HG02759 (cell line): ENCODE results near the gene SORL1.
A peak's percentile ranks its signal among the peaks of the same experiment; 100 is the strongest.

Experiments
- ATAC-seq: cut with Tn5 transposase; IDR thresholded peaks from one replicate; pipeline ENCODE4 v1.9.1; 2021; ENCODE audit warnings: mild to moderate bottlenecking, moderate library complexity; ENCODE audit not compliant: unreplicated experiment

Gene SORL1

DNA sequence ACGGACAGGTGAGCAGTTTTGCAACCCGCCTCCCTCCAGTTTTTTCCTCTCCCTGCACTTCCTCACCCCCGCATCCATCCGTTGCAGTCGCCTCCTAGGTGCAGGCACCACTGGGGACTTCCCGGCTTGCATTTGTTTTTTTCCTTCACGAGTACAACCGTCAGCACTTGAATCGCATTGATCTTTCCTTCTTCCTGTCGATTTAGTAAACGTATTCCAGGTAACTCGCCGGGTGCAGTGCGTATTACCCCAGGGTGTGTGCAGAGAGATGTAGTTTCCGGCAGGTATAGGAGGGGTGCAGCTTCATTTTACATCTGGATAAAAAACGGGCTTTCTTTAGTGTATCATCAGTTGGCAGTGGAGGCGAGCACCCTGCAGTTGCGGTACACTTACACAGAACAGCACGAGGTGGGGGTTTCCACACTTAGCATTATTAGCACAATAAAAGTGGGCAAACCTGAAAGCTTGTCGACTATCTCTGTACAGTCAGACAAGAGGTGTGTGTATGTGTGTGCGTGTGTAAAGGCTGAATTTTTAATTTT is 566 bp downstream of the SORL1 start, which contains the start of gene SORL1-AS1:
TSS of gene SORL1-AS1 (minus strand) at position 359 of the 542 bp plus-strand sequence.
- ATAC-seq, result peak; percentile 23

DNA sequence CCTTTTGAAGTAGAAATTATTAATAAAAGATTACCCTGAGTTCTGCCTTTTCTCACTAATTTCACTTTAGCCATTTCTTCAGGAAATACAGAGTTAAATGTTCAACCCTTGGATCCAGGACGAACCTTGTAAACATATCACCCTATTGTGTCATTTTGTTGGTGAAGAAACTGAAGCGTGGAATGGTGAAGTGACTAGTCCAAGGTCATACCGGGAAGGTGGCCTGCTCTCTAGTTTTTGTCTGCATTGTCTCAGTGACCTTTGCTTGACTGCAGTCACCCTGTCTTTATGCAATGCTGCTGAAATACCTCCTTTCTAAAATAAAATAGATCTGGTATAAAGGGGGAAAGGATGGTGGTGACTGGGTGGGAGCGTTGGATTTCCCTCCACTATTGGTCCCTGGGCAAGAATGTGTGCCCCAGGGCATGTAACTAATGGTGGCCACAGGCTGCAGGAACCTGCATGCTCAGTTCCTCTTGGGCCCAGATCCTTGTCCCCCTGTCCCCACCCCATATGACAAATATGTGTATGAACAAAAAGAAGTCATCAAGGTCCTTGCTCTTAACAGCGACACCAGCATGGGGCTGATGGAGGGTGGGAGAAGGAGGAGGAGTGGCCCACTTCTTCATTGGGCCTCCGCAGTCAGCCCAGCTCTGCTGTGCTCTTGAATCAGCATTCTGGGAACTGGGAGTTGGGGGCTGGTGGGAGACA is 1.6 kb downstream of the SORL1 start:
- ATAC-seq, result no peak

DNA sequence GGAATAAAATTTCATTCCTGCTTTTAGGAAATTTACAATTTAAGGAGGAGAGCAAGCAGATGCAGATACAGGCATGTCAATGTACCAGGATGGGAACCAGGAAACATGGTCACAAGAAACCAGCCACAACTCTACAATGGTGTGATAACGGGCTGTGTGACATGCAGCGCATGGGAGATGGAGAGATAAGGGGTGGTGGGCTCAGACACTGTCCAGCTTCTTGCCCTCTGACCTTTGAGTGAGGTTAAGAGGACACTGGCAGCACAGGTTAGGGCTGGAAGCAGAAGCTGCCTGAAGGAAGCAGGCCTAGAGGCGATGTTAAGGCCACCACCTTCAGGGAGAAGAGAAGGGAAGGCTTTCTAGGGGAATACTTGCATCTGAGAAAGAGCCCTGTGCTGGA is 3.0 kb downstream of the SORL1 start:
- ATAC-seq, result no peak

DNA sequence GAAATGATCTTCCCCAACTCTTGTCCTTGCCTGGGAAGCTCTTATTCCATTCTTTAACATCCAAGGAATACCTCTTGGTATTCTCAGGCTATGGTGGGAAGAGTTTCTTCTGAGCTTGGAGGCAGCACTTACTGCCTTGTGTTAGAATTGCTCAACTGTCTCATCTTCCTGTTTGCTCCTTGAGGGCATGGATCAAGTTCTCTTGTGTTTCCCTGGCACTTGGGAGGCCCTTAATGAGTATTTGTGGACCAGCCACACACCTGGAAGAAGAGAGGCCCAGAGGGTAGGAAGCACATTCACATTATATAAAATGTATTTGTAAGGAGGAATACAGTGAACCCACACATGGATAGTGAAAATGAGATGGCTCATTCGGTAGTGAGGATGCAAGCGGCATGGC is 4.0 kb downstream of the SORL1 start:
- no peak for ATAC-seq

DNA sequence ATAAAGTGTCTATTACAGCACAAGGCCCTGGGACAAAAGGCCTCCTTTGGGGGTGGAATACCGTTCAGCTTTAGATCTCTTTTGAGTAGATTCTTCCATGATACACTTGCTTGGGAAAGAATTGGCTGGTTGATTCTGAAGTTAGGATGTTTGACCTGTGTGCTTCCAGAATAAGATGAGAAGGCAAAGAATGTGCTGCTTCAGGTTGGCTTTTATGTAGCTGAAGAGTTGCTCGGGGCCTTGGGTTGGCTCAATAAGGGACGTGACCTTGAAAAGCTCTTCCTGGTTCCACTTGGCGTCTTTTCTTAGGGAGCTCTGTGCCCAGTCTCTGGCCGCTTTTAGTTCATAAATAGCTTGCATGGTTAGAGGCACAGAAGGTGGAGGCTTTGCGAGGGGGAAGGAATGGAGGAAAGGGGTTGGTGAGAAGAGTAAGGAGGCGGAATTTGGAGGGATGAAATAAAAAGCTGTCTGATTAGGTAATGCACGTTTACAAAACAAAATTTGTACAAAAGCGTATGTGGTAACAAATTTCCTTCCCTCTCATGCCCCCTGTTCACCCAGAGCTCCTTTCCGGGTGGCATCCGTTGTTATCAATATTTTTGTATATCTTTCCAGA is 4.8 kb downstream of the SORL1 start:
- no peak for ATAC-seq

DNA sequence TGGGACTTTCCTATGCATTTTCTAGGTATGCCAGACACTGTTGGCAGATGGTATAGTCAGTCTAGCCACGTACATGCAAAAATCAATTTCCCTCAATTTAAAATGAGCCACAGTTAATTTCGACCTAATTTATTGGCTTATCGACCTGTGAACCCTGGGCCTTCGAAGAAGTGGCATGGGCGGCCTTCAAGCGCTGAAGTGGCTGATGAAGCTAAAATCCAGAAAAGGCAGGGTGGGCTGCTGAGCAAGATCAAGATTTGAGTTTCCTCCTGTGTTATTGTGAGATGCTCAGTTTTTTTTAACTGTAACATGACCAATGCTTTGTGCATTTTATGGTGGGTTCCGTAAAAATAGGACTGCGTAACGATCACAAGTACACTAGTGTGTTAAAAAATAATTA is 6.4 kb downstream of the SORL1 start:
- no peak for ATAC-seq

DNA sequence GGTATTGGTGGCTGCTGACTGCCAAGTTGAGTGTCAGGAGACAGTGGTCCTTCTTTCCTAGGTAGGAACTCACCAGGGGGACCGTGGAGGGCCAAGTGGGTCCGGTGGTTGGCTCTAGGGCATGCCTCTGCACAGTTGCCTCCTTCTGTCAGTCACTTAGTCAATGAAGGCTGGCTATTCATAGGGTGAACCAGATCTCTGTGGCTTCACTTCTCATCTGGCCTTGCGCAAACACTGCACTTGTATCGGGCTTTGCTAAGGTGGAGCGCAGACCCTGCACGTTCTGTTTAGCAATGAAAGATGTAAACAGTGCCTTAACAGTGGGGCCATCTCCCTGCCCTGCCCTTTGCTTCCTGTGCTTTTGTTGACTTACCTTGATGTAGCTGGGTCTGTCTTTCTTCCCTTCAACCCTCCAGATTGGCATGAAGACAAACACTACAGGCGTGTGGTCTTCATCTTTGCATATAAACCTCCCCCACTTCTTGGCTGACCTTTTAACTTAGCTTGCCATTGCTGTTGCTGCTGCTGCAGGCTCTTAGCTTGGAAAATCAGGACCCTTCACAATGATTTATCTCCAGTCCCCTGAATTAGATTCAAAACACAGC is 7.4 kb downstream of the SORL1 start:
- ATAC-seq, result no peak

DNA sequence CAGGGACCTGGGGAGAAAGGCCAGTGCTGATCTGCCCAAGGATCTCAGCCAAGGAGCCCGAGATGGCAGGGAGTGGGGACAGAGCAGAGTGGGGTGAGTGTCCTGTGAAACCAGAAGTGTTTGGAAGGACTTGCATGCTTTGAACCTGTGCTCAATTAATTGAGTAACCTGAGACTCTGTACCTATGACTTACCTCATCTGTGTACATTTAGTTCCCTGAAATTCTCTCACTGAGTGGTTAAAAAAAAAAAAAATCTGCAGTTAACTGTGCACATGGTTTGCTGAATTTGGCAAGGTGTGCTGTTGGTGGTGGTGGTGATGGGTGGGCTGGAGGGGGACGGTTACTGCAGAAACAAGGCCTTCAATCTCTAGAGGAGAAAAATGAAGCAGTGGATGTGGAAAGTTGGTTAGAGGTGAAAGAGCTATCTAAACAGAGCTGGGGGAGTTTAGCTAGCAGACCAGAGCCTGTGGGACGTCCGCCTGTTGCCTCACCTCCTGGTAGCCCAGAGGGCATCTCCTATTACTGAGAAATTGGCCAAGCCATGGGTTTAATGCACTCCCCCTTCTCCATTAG is 8.9 kb downstream of the SORL1 start:
- ATAC-seq, result no peak

DNA sequence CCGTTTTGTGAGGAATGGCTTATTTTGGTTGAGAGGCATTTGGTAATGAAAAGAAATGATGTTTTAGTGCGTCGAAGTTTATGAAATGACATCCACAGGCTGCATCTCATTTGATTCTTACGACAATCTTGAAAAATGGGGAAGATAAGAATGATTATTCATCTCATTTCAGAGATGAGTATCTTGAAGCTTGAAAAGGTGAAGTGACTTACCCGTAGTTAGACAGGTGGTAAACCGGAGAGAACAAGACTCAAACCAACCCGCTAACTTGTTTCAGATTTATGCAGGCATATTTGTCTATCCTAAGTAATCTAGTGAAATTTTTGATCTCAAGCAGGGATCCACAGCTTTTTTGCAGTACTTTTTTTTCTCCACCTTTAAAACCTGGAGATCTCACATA is 9.7 kb downstream of the SORL1 start:
- no peak for ATAC-seq

DNA sequence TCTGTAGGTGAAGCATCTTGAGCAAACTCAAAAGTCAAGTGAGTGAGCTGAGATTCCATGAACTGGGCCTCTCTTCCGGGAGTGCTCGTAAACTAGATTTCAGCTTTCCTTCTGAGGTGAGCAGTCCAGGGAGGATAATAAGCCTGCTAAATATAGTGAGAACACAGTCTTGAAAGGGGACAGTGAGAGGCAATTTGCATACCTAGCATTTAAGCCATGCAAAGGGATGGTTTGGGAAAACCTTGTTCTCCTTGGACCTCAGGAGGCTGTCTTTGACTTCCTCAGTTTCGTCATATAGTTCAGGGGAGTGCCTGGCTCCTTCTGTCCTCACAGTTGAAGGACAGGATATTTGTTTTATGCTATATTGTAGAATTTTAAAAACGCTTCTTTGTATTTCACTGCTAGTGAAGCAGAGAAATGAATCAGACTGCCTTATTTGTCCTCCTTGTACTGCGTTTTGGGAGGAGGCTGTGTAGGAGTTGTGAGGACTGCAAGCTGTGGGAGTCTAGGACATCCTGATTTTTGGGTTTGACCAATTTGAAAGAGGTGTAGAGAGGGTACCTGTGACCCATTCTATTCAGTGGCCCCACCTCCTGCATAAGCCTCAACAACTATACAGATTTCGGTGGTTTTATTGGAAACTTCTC is 11.7 kb downstream of the SORL1 start:
- ATAC-seq, result no peak

DNA sequence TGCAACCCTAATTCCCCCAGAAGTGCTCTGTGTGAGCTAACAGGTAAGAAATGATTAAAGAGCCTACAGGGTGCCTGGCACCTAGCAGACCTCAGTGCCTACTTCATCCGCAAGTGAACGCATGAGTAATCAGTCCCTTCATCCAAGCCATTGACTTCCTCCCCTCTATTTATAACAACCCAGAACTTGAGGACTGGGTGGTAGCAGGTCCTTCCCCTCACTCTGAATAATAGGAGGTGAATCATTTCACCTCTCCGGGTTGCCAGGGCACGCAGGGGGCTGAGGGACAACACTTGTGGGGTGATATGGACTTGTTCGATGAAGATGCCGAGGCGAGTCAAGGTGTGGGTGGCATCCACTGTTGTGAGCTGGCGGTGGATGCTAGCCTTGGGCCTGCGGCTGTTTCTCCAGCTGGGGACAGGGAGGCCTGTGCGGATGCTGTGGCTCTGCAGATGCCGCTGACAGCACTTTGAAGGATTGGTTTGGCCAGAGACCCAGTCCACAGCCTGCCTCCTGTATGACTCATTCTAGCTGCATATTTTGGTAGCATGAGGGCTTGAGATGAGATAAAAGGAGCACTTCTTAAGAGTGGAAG is 12.3 kb downstream of the SORL1 start:
- ATAC-seq, result peak; percentile 37

DNA sequence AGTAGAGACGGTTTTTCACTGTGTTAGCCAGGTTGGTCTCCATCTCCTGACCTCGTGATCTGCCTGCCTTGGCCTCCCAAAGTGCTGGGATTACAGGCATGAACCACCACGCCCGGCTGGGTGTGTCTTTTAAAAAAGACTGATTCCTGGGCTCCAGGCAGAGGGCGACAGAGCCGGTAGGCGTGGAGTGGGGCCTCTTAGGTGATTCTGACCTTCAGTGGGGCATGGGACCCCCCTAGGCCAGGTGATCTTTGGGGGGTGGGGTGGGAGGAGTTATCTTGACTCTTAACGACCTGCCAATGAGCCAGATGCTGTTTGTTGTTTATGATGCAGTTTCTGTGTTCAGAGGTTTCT is 13.6 kb downstream of the SORL1 start:
- ATAC-seq, result no peak

DNA sequence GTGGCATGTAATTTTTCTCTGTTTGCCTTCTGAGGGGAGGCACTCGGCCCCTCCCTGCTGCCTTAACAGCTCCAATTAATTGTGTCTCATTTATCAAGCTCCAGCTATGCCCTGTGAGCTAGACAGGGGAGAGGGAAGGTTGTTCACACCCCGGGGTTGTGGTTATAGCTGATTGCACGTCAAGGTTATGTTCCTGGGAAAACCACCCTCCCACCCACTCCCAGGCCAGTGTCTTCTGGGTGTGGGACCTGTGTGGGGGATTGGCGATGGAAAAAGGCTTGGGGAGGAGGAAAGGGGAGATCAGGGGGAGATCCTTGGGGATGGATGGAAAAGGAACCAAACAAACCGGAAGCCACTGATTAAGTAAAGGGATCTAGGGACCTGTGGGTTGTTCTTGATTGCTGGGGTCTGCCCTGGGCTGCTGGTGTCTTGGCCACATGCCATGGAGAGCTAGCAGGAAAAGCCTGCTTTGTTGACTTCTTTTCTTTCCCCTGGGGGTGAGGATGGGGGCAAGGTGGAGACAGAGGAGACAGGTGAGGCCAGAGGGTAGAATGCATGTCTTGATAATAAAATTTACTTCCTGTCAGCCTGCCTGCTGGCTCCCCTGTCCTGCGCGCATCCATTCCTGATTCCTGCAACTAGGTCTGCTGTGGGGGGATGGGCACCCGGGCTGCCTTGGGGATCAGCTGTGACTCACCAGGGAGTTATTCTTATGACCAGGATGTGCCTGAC is 14.1 kb downstream of the SORL1 start:
- ATAC-seq, result no peak

DNA sequence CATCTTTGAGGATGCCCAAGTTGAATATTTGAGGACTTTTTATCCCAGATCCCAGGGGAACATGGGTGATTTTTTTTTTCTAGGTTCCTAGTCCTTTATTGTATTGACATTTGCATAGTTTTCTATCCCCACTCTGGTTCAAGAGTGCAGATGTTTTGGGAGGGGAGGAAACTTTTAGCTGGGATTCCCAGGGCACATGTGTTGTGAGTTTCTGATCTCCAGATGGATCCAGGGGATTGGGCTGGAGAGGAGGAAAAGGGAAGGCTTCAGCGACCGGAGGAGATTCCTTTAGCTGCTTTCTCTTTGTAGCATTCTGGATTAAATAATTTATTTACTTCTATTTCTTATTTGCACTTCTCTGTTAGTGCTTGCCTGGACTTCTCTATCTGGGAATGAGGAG is 15.4 kb downstream of the SORL1 start:
- no peak for ATAC-seq

DNA sequence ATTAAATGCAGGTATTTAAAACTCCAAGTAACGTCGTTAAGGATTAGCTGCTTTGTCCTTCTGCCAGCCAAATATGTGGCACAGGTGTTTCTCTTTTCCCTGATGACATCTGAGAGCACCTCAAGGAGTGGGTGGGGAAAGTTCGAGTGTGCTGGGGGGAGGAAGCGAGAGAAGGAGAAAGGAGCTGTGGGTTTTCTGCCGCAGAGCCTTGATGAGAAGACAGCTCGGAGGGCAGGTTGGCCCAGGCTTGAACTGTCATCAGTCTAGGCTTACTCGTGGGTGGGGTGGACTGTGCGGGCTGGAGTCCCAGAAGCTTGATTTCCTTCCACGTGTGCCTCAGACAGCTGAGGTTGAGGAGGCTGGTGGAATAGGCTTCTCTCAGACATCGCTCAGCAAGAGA is 15.9 kb downstream of the SORL1 start:
- peak; percentile 68 for ATAC-seq

DNA sequence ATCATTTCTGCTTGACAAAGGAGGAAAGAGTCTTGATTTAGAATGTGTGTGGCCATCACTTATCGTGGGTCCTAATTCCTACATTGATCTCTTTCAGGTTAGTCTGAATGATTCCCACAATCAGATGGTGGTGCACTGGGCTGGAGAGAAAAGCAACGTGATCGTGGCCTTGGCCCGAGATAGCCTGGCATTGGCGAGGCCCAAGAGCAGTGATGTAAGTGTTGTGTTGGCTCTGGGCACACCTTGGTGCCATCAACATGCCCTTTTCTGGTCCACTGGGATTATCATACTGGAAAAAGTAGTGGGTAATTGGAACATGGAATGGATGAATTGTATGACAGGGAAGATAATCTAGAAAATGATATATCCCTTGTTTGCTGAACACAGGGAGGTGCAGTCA is 17.8 kb downstream of the SORL1 start:
- ATAC-seq, result no peak

DNA sequence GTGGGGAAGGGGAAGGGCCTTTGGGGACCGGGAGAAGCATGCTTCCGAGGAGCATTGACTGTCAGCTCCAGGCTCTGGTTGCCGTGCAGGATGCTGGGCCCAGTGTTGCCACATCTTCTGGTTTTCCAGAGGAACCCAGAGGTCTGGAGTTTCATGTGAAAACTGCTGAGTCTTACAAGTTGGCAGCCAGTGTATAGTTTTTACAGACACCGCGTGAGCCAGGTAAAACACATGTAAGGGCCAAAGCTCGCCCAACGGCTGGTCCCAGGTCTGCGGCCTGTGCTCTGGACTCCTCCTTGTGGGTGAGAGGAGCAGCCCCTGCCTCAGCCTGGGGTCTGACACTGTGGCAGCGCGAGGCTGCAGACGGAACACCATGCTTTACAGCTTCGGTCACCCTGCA is 19.1 kb downstream of the SORL1 start:
- ATAC-seq, result no peak

DNA sequence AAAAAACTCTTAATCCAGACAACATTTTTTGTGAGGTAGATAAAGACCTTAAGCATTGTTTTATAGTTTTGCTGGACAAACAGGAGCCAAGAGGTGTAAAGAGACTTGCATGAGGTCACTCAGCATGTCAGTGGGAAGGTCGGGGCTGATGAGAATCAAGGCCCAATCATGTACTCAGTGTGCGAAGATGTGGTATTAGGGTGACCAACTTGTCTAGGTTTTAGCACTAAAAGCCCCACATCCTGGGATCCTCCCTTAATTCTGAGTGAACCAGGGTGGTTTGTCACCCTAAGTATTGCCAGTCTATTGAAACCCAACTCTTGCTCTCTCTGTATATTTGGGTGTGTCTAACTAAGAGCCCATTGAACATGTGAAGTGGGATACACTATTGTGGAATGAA is 20.2 kb downstream of the SORL1 start:
- no peak for ATAC-seq

DNA sequence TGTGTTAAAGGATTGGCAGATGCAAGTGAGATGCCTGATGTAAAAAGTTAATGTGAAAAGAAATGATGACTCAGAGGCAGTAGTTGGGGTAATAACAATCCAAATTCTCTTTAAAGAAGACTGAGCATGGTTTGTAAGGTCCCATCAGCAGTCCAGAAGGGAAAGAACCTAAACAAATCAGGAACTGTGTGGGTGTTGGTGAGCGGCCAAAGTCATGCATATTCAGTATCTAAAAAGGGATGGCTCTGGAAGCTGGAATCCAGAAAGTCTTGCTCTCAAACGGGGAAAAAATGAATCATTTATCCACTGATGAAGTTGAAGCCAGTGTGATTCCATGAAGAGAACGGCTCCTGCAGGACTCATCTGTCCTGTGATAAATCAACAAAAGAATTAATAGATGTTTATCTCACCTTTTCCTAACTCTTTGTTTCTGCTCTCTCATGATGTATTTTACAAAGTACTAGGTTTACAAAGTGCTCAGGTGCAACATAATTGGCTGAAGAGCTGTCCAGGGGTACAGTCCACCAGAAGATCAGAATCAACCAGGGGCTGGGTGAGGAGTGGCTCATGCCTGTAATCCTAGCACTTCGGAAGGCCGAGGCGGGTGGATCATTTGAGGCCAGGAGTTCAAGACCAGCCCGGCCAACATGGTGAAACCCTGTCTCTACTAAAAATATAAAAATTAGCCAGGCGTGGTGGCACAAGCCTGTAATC is 21.1 kb downstream of the SORL1 start:
- no peak for ATAC-seq

DNA sequence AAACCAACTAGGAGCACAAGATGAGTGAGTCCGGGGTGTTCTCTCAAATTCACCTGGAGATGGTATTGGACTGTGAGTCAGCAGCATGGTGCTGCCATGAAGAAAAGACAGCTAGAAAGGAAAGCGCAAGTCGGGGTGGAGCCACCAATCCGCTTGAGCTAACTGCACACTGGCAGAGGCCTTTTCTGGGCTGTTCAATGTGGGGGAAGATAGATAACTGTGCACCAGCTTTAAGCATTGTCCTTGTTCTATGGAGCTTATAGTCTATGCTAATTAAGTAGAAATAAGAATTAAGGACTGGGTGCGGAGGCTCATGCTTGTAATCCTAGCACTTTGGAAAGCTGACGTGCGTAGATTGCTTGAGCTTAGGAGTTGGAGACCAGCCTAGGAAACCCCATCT is 22.6 kb downstream of the SORL1 start:
- ATAC-seq, result no peak
